Fibroblast of lung (primary cell): ENCODE data around the gene IRF1.

Experiments
- CTCF ChIP-seq, 2 donors: IDR thresholded peaks in 1 of 2; conservative IDR thresholded peaks in 1 of 2; 1 replicate in 1 of 2; 2 replicates in 1 of 2; pipeline ENCODE4 v1.5.1; 2011 to 2012; ENCODE audit warnings: low read length in 2 of 2, control low read depth in 1 of 2, inconsistent platforms in 1 of 2, low read depth in 1 of 2, mild to moderate bottlenecking in 1 of 2
- EZH2 ChIP-seq: IDR thresholded peaks from 2 replicates; pipeline ENCODE4 v1.5.1; 2012; ENCODE audit warnings: low read length, control low read depth, mild to moderate bottlenecking; ENCODE audit errors: missing control alignments

GRCh38 chr5:132496631-132497487 is 6.3 kb upstream of the IRF1 start:
- no peak for TF ChIP-seq CTCF (conservative IDR thresholded peaks at IDR 0.05 in 1 of 2, IDR thresholded peaks at IDR 0.05 in 1 of 2; ENCODE audit: low read depth in 1 of 2, low read length in 2 of 2)
- TF ChIP-seq EZH2: no peak
